ENCODE results near the gene TBX4.

TBX4 gene

DNA sequence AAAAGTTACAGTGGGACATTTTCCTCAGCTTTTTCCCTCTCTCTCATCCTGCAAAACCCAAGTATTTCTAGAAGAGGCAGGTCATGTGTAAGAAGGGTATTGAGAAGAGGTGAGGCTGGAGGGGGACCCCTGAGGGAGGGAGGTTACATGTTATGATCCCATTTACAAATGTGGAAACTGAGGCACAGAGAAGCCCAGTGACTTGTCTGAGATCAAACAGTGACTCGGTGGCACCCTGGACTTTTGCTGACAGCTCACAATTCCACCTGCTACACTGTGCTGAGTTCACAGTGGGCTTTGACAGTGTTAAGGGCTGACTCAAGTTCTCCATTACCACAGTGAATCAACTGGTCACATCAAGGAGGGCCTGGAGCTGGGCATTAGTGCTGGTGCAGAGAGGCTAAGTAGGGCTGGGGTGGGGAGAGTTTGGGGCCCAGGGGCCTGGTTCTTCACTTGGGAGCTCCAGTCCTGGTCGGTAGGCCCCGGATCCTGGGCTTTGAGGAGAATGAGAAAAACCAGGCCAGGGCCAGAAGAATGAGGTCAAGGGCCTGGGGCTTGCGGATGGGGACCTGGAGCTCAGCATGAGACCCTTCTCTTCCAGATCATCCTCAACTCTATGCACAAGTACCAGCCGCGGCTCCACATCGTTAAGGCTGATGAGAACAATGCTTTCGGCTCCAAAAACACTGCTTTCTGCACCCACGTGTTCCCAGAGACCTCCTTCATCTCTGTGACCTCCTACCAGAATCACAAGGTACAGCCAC is 26.0 kb downstream of the TBX4 start:
- ChIA-PET CTCF (no interaction called here), POLR2A (ENCODE audit: low non-redundant PET) (no interaction called here)
- TF ChIP-seq, protein P1, sequence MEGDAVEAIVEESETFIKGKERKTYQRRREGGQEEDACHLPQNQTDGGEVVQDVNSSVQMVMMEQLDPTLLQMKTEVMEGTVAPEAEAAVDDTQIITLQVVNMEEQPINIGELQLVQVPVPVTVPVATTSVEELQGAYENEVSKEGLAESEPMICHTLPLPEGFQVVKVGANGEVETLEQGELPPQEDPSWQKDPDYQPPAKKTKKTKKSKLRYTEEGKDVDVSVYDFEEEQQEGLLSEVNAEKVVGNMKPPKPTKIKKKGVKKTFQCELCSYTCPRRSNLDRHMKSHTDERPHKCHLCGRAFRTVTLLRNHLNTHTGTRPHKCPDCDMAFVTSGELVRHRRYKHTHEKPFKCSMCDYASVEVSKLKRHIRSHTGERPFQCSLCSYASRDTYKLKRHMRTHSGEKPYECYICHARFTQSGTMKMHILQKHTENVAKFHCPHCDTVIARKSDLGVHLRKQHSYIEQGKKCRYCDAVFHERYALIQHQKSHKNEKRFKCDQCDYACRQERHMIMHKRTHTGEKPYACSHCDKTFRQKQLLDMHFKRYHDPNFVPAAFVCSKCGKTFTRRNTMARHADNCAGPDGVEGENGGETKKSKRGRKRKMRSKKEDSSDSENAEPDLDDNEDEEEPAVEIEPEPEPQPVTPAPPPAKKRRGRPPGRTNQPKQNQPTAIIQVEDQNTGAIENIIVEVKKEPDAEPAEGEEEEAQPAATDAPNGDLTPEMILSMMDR (conservative IDR thresholded peaks at IDR 0.05; ENCODE audit: low read depth) = no peak
- no peak for DNase-seq (ENCODE audit: low spot score)
- no peak overlapping the region for H3K27ac ChIP-seq

DNA sequence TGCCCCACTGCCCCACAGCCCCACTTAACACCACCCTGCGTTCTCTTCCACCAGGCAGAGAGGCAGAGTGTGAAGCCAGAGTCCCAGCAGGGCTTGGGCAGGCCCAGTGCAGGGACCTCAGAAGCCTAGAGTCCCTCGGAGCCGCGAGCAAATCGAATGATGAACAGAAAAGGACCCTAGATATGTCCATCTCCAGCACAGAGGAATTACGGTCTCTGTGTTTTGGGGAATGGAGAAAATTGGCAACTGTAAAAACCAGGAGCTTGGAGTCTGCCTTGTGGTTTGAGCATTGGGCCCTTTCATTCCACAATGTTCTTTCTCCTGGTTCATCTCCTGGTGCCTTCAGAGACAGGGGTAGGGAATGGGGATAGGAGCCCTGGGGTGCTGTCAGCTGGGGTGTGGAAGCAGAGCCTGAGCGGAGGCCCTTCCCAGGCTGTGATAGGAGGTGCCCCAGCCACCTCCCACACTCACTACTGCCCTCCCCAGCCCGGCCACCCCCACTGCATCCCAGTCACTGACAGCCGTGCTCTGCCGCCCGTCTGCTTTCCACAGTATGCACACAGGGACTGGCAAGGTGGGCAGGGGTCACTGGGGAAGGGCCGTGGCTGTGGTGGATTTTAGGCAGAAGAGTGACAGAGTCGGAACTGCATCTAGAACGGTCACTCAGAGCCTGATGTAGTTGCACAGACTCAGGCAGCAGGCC is 26.7 kb downstream of the TBX4 start:
- TF ChIP-seq, protein P1 (conservative IDR thresholded peaks at IDR 0.05; ENCODE audit: low read depth) = no peak
- CTCF ChIA-PET = no interaction called here
- no peak overlapping the region for H3K27ac ChIP-seq
- DNase-seq (ENCODE audit: low spot score) = no peak
- POLR2A ChIA-PET (ENCODE audit: low non-redundant PET) = no interaction called here

DNA sequence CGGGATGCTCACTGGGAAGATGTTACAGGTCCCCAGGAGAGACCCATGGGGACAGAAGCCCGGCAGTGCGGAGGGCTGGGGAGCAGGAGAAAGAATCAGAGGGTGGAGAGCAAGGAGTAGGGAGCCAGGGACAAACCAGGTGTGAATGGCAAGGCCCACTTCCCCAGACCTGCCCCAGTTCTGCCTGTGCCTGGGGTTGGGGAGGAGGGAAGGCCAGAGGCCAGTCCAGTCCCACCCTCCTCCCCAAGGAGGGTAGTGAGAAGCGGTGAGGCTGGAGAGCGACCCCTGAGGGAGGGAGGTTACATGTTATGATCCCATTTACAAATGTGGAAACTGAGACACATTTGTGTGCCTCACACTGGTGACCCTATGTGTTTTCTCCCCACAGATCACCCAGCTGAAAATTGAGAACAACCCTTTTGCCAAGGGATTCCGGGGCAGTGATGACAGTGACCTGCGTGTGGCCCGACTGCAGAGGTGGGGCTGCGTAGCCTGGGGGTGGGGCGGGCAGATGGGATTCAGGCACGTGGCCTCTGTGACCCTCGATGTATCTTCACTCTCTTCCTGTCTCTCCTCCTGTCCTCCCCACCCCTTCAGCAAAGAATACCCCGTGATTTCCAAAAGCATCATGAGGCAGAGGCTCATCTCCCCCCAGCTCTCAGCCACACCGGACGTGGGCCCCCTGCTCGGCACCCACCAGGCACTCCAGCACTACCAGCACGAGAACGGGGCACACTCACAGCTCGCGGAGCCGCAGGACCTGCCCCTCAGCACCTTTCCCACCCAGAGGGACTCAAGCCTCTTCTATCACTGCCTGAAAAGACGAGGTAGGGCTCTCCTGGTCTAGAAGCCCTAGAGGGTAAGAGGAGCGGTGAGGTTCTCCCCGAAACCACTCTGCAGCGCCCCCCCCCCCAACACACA is 27.5 kb downstream of the TBX4 start:
- CTCF ChIA-PET = interaction anchor here (1.3 kb wide), 1 partner anchor 68 kb away, joined by 4 read pairs; no protein-coding TSS in a partner anchor
- TF ChIP-seq, protein P1 (conservative IDR thresholded peaks at IDR 0.05; ENCODE audit: low read depth) = no peak
- H3K27ac ChIP-seq = no peak overlapping the region
- no peak for DNase-seq (ENCODE audit: low spot score)
- POLR2A ChIA-PET (ENCODE audit: low non-redundant PET) = no interaction called here

DNA sequence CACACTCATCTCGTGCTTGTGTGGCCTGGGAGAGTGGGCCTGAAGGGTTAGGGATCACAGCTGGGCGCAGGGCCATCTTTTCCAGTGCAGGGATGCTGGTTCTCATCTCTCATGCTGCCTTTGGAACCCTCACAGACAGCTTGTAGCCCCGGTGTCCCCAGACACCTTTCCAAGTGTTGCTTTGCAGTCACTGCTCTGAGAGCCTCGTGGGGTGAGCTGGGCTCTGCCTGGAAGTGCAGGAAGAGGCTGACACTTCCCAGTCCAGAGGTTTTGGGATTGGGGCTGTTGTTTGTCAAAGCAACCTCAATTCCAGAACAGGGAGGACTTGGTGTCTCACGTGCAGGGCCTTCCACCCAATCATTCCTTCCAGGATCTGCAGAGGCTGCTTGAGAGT is 28.2 kb downstream of the TBX4 start:
- H3K27ac ChIP-seq = no peak overlapping the region
- TF ChIP-seq, protein P1 (conservative IDR thresholded peaks at IDR 0.05; ENCODE audit: low read depth) = no peak
- CTCF ChIA-PET = interaction anchor here (1.3 kb wide), 1 partner anchor 68 kb away, joined by 4 read pairs; no protein-coding TSS in a partner anchor
- no peak for DNase-seq (ENCODE audit: low spot score)
- POLR2A ChIA-PET (ENCODE audit: low non-redundant PET) = no interaction called here

DNA sequence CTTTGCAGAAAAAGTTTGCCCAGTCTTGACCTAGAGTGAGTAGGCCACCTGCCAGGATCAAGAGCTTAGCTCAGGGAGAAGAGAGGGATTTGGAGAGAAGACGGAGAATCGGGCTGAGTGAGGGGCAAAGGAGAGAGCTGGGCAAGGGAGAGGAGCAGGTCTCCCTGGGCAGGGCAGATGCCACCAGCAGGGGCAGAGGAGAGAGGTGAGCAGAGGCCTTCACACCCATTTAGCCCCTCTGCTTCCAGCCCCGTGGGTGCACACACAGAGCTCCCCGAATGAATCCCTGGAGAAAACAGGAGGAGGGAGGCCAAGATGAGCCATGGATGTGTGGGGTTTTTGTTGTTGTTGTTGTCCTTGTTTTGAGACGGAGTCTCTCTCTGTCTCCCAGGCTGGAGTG is 29.2 kb downstream of the TBX4 start:
- ChIA-PET CTCF (no interaction called here), POLR2A (ENCODE audit: low non-redundant PET) (no interaction called here)
- H3K27ac ChIP-seq = no peak overlapping the region
- TF ChIP-seq, protein P1 (conservative IDR thresholded peaks at IDR 0.05; ENCODE audit: low read depth) = no peak
- DNase-seq (ENCODE audit: low spot score) = no peak

- ChIA-PET CTCF (no interaction called here), POLR2A (ENCODE audit: low non-redundant PET) (no interaction called here)
- no peak overlapping the region for H3K27ac ChIP-seq
- no peak for DNase-seq (ENCODE audit: low spot score)
- TF ChIP-seq, protein P1 (conservative IDR thresholded peaks at IDR 0.05; ENCODE audit: low read depth) = no peak
These were observed 30.2 kb downstream of the TBX4 start for GRCh38 chr17:61482467-61482866.
